Heart right ventricle (tissue), 16 donors: Measurements from ENCODE around the gene PRR9. TPM values are rescaled to one million over a fixed set of nuclear protein-coding genes. Genes with fewer than 3 reads are reported as not detected.

ENCODE experiments used
- ATAC-seq, 8 donors: fragments of 200-7000 bp; cut with Tn5 transposase; one replicate each; pipeline ENCODE4 v1.9.1; 2020; ENCODE audit warnings: mild to moderate bottlenecking in 8 of 8, moderate library complexity in 8 of 8, moderate number of reproducible peaks in 1 of 8
- DNase-seq, 2 donors: peaks; one replicate each; pipeline ENCODE4 v3.0.0-alpha.2; 2020
- H3K27ac ChIP-seq, 10 donors: fragments of 200-600 bp; sonication (generic) in 2 of 10; one replicate each; pipeline versions ENCODE4 v1.5.0 to v1.8.0; 2020 to 2022; ENCODE audit warnings: mild to moderate bottlenecking in 3 of 10
- H3K27me3 ChIP-seq, 7 donors: fragments of 200-600 bp; one replicate each; pipeline ENCODE4 v1.8.0; 2021 to 2022; ENCODE audit warnings: mild to moderate bottlenecking in 2 of 7
- H3K36me3 ChIP-seq, 9 donors: fragments of 200-600 bp; sonication (generic) in 1 of 9; one replicate each; pipeline versions ENCODE4 v1.5.0 to v1.8.0; 2020 to 2022; ENCODE audit warnings: mild to moderate bottlenecking in 2 of 9
- H3K4me1 ChIP-seq, 9 donors: fragments of 200-600 bp; sonication (generic) in 1 of 9; one replicate each; pipeline versions ENCODE4 v1.5.0 to v1.8.0; 2020 to 2022; ENCODE audit warnings: mild to moderate bottlenecking in 4 of 9
- H3K4me3 ChIP-seq, 10 donors: fragments of 200-600 bp; sonication (generic) in 2 of 10; one replicate each; pipeline versions ENCODE4 v1.5.0 to v1.8.0; 2020 to 2022; ENCODE audit warnings: mild to moderate bottlenecking in 7 of 10, moderate library complexity in 2 of 10
- H3K9me3 ChIP-seq, 11 donors: fragments of 200-600 bp in 10 of 11; sonication (generic) in 2 of 11; one replicate each; pipeline versions ENCODE4 v1.5.0 to v1.8.0; 2013 to 2022; ENCODE audit warnings: mild to moderate bottlenecking in 2 of 11, control low read depth in 1 of 11, moderate library complexity in 1 of 11
- WGBS, 2 donors: extraction: QIAGEN DNeasy Blood & Tissue Kit; methylation state at CpG; one replicate each; pipeline ENCODE4 v1.1.7; 2013; ENCODE audit warnings: inconsistent platforms in 1 of 2; 5-methylcytosine and 5-hydroxymethylcytosine counted together
- intact Hi-C, 10 donors: fragments of 100-400 bp; cut with DNase I; formaldehyde crosslinking; loops; one replicate each; pipeline versions ENCODE4 v1.11.1 to v1.14.2; 2022
- polyA plus RNA-seq, 2 donors: library from polyadenylated mRNA; stranded (reverse); fragments of 200-250 nt; gene quantifications; one replicate each; pipeline ENCODE4 v1.2.3, GENCODE V29; 2013
- total RNA-seq, 10 donors: library from RNA; stranded (reverse); fragmentation: NEBNext Ultra II Directional in 3 of 10; extraction: Animal tissue kit (Norgen Biotek cat#: 25700) in 3 of 10; gene quantifications; one replicate each; pipeline versions ENCODE4 v1.2.1 to v1.2.4, GENCODE V29; 2021 to 2023
- TF ChIP-seq, protein P1 (sequence below), 9 donors: fragments of 200-600 bp; sonication (generic) in 2 of 9; IDR thresholded peaks; one replicate each; pipeline versions ENCODE4 v1.5.0 to v1.8.0; 2021 to 2022; ENCODE audit warnings: antibody characterized with exemption in 9 of 9, mild to moderate bottlenecking in 5 of 9, moderate library complexity in 1 of 9
- donor health status: Arrhythmogenic right ventricular cardiomyopathy.
- donor health status: ischemic (EF 13 %, LVEDD 7.1; RV severe dilation, severe dysfunction).
- donor health status: healthy with polysubstance abuse.
- donor health status: DM: no; HTN: yes; CAD: no.
- donor health status: DM: no; HTN: no; CAD: no.
- donor health status: ischemic (EF 25% LVEDD 6.9; RV normal size, moderate dysfunction).
- donor health status: ischemic (EF 25% LVEDD 5.7; RV mildly dilated, moderate dysfunction).
- donor health status: healthy.
- donor health status: DM: yes; HTN: yes; CAD: no.
- donor health status: Ischemic cardiomyopathy.
- donor health status: ischemic (EF 35%, LVEDD 5.7; RV mildly dilated, moderate dysfunction).
- donor health status: nonischemic (EF 11% LVEDD 7.7; RV severe dilation, severe dysfunction).
- donor health status: DM: yes; HTN: yes; CAD: no.
- donor health status: PGD.
- donor health status: ischemic (EF 29% LVEDD 5.4; RV normal size, mild dysfunction).
- donor health status: nonischemic (EF 23%, LVEDD 6.1; RV moderate dilation, normal function).

Gene PRR9
- total and polyA plus RNA-seq, 12 donors = not detected

GRCh38 chr1:153250166-153250565 lies 32.8 kb downstream of the PRR9 start:
- no peak overlapping the region for H3K27ac ChIP-seq

DNA sequence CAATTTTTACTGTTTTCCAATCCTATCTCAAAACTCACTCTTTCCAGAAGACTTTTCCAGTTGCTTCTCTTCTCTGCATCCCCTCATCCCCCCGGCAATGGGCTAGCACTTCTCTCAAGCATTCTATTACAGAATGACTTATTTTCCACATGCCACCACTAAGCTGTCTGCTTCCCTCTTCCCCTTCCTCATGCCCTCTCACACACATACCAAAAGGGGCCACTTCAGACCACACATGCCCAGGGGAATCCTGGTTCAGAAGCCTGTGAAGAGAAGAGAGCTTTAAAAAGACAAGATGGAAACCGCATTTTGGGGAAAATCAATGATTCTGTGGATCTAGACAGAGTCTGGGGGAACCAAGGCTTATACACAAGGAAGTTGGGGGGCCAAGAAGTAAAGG lies 33.7 kb downstream of the PRR9 start:
- TF ChIP-seq, protein P1, sequence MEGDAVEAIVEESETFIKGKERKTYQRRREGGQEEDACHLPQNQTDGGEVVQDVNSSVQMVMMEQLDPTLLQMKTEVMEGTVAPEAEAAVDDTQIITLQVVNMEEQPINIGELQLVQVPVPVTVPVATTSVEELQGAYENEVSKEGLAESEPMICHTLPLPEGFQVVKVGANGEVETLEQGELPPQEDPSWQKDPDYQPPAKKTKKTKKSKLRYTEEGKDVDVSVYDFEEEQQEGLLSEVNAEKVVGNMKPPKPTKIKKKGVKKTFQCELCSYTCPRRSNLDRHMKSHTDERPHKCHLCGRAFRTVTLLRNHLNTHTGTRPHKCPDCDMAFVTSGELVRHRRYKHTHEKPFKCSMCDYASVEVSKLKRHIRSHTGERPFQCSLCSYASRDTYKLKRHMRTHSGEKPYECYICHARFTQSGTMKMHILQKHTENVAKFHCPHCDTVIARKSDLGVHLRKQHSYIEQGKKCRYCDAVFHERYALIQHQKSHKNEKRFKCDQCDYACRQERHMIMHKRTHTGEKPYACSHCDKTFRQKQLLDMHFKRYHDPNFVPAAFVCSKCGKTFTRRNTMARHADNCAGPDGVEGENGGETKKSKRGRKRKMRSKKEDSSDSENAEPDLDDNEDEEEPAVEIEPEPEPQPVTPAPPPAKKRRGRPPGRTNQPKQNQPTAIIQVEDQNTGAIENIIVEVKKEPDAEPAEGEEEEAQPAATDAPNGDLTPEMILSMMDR (IDR thresholded peaks at IDR 0.05) = no peak
- Histone ChIP-seq H3K9me3 (no peaks in the 10 kb centered on the region), H3K27me3 (peaks cover 0 to 47% (median 18%) of the 10 kb centered on the region in 7 donors), H3K27ac (no peak overlapping the region), H3K36me3 (no peaks in the 10 kb centered on the region), H3K4me3 (no peak overlapping the region), H3K4me1 (no peaks in the 10 kb centered on the region)
- no peak for DNase-seq
- WGBS, 2 donors = 83 to 84% methylated on average over 2 of the region's 2 CpGs
- no peak for ATAC-seq
- intact Hi-C loops = no loop called here

More at GRCh38 chr1:153250166-153250565, 32.8 kb downstream of the PRR9 start:
- TF ChIP-seq, protein P1 (IDR thresholded peaks at IDR 0.05) = no peak
- Histone ChIP-seq H3K4me3 (no peak overlapping the region), H3K9me3 (no peaks in the 10 kb centered on the region), H3K27me3 (peaks cover 0 to 53% (median 19%) of the 10 kb centered on the region in 7 donors), H3K4me1 (no peaks in the 10 kb centered on the region), H3K36me3 (no peaks in the 10 kb centered on the region)
- WGBS, 2 donors = 39 to 50% methylated on average over 1 of the region's 1 CpG
- no peak for ATAC-seq
- intact Hi-C loops = no loop called here
- no peak for DNase-seq

- TF ChIP-seq, protein P1 (IDR thresholded peaks at IDR 0.05) = no peak
- no peak for DNase-seq
- H3K27ac ChIP-seq = no peak overlapping the region
- H3K4me1 ChIP-seq = no peaks in the 10 kb centered on the region
- no peaks in the 10 kb centered on the region for H3K9me3 ChIP-seq
- 84 to 87% methylated on average over 3 of the region's 3 CpGs for WGBS, 2 donors
- H3K4me3 ChIP-seq = no peak overlapping the region
- intact Hi-C loops = no loop called here
- H3K36me3 ChIP-seq = no peaks in the 10 kb centered on the region
- ATAC-seq = no peak
- H3K27me3 ChIP-seq = peaks cover 0 to 47% (median 15%) of the 10 kb centered on the region in 7 donors
These were observed 34.2 kb downstream of the PRR9 start for GRCh38 chr1:153251562-153251961.

GRCh38 chr1:153251988-153252387 lies 34.6 kb downstream of the PRR9 start:
- Histone ChIP-seq H3K36me3 (no peaks in the 10 kb centered on the region), H3K27ac (no peak overlapping the region), H3K27me3 (peaks cover 0 to 46% (median 15%) of the 10 kb centered on the region in 7 donors), H3K4me1 (no peaks in the 10 kb centered on the region), H3K9me3 (no peaks in the 10 kb centered on the region), H3K4me3 (no peak overlapping the region)
- ATAC-seq = no peak
- DNase-seq = no peak
- intact Hi-C loops = no loop called here
- TF ChIP-seq, protein P1 (IDR thresholded peaks at IDR 0.05) = no peak
- 83% methylated on average over 4 of the region's 4 CpGs for WGBS, 2 donors
